ENCODE data around the gene SORBS2.
"Not testable (repeated sequence)": the region's sequence is repeated elsewhere in the genome, so short reads cannot be mapped to it uniquely, and the experiment has no call there.

Gene SORBS2

DNA sequence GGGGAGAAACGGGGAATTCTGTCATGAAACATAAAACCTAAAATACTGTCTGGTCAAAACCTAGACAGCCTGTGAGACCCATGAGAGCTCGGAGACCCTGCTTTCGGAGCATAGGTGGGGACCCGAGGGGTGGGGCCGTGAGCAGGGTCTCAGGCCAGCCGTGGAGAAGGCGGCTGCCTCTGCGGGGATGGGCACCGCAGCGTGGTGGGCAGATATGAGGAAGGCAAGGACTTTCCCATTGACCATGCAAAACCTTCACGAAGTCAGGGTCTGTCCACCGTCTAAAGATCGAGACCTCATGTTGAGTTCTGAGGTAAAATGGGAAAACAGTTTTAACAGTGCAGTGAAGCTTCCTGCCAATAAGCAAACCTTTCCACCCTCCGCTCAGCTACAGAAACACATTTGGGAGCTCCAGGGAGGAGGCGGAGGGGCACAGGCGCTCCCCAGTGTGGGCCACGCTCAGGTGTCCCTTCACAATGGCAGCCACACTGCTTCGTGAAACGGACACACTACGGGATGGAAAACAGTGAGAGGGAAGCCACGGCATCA is 74.4 kb downstream of the SORBS2 start:
- DNase-seq (ENCODE audit: low read depth, low spot score) = no peak

- no peak for DNase-seq (ENCODE audit: low read depth, low spot score)
Measured at GRCh38 chr4:185736882-185737281, 75.1 kb downstream of the SORBS2 start.

- no peak for DNase-seq (ENCODE audit: low read depth, low spot score)
Measured at GRCh38 chr4:185735866-185736400, 76.1 kb downstream of the SORBS2 start.

GRCh38 chr4:185734930-185735329 is 77.1 kb downstream of the SORBS2 start:
- DNase-seq (ENCODE audit: low read depth, low spot score) = no peak

GRCh38 chr4:185734214-185734613 is 77.8 kb downstream of the SORBS2 start:
- no peak for DNase-seq (ENCODE audit: low read depth, low spot score)

DNA sequence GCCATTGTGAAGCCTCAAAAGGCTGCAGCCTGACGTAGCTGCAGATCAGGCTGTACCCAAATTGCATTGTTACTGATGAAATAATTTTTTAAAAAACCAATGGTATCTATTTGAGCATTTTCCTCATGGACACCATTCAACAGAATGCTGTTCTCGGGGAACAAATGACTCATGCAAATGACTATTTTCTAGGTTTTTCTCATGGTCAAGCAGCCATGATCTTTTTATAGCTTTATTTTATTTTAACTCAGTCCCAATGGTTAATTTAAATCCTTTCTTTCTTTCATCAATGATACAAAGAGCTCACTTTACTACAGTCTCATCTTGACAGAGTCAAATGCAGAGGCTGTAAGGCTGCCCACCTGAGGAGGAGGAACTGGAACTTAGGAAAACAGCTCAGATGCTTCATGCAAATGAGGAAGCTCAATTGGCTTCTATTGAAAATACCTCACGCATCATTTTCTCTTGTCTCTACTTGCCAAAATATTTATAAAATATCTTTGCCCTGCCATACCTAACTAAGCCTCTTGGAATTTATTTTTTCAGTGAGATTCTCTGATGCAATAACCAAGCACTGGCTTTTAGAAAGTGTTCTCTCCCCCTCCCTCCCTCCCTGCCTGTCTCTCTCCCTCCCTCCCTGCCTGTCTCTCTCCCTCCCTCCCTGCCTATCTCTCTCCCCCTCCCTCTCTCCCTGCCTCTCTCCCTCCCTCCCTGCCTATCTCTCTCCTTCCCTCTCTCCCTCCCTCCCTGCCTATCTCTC is 81.0 kb downstream of the SORBS2 start:
- no peak for DNase-seq (ENCODE audit: low read depth, low spot score)

DNA sequence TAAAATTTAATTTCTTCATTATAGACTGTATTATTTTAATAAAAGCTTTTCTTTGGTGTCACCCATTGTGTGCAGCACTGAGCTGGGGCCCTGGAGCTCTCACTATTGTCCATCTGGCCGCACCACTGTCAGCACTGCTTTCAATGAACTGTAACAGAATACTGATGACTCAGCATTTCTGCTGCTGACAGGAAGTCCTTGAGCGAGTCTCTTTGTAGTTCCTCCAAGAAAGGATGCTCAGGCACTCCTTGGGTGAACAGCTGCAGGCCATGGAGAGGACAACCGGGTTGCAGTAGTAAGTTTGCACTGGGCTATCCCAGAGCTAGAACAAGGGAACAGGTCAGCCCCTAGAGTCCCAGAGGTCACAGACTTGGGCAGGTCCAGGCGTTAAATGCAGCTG is 81.6 kb downstream of the SORBS2 start:
- DNase-seq (ENCODE audit: low read depth, low spot score) = peak; percentile 54

DNA sequence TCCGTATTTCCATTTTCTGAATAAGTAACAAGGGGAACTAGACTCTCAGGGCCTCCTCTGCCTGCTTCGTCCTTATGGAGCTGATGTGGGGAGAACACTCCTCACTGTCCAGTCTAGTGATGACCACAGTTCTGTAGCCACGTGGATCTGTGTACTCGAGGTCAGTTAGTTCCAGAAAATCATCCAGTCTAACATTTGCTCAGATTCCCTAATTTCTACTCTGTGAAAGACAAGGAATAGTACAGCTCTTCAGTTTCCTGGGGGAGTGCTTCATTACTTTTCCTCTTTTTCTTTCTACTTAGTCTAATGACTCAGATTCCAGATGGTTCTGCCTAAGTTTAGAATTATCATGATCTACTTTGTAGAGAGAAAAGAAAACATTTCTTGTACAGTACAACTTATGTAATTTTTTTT is 82.6 kb downstream of the SORBS2 start:
- DNase-seq (ENCODE audit: low read depth, low spot score) = no peak

GRCh38 chr4:185728893-185729292 is 83.1 kb downstream of the SORBS2 start:
- no peak for DNase-seq (ENCODE audit: low read depth, low spot score)

- DNase-seq (ENCODE audit: low read depth, low spot score) = no peak
Measured at GRCh38 chr4:185726931-185727330, 85.1 kb downstream of the SORBS2 start.

DNA sequence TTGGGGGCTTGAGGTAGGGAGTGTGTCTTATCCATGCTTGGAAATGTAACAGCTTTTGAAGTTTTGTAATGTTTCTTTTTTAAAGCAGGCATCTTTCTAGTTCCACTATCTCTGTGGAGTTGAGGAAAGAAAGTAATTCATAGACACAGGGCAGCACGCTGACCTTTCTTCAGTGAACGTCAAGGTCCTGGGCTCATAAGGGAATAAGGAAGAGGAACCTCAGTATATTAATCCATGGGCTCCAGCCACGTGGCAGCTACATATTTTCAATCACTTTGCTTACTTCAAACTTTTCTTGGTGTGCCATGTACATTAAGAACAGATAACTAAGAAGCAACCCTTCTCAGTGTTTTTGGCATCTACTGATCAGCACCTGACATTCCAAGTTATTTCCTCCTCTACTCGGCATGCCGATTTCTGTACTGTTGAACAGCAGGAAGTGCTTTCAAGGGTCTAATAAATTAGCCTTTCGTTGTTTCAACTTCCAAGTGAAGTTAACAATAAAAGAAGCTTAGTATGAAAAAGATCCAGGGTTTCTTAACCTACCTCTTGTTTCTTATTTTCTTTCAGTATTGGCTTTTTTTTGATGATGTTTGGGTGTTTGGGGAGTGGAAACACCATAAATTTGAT is 88.2 kb downstream of the SORBS2 start:
- DNase-seq (ENCODE audit: low read depth, low spot score) = no peak

GRCh38 chr4:185722029-185722316 is 90.0 kb downstream of the SORBS2 start:
- no peak for DNase-seq (ENCODE audit: low read depth, low spot score)

DNA sequence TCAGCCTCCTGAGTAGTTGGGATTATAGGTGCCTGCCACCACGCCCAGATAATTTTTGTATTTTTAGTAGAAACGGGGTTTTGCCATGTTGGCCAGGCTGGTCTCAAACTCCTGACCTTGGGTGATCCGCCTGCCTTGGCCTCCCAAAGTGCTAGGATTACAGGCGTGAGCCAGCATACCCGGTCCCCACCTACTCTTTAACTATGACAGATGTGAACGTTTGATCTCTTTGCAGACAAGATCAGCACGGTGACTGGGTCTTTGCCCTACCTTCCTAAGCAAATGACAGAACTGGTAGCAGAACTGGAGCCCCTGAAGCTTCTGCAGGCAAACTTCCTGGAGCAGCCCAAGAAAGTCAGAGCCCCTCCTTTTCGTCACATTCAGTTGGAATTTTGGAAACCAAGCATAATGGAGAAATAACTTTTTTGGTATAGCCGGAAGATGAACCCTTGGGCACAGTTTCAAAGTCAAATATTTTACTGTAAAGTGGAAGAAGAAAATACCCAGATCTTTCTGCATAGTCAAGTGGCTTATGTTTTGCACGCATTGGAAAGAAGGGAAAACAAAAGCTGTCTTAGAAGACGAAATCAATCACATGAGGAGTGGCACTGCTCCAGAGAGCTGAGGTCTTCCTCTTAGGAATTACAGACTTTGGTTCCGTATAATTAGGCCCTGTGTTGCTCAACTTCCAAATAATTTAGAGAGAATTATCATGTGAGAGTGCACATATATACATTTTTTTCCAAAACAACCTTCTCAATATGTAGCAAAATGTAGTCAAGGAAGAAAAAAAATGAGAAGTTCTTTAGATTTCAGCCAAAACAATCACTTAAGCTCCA is 90.6 kb downstream of the SORBS2 start:
- DNase-seq (ENCODE audit: low read depth, low spot score) = no peak

- DNase-seq (ENCODE audit: low read depth, low spot score) = no peak
Measured at GRCh38 chr4:185719500-185719858, 92.5 kb downstream of the SORBS2 start.

DNA sequence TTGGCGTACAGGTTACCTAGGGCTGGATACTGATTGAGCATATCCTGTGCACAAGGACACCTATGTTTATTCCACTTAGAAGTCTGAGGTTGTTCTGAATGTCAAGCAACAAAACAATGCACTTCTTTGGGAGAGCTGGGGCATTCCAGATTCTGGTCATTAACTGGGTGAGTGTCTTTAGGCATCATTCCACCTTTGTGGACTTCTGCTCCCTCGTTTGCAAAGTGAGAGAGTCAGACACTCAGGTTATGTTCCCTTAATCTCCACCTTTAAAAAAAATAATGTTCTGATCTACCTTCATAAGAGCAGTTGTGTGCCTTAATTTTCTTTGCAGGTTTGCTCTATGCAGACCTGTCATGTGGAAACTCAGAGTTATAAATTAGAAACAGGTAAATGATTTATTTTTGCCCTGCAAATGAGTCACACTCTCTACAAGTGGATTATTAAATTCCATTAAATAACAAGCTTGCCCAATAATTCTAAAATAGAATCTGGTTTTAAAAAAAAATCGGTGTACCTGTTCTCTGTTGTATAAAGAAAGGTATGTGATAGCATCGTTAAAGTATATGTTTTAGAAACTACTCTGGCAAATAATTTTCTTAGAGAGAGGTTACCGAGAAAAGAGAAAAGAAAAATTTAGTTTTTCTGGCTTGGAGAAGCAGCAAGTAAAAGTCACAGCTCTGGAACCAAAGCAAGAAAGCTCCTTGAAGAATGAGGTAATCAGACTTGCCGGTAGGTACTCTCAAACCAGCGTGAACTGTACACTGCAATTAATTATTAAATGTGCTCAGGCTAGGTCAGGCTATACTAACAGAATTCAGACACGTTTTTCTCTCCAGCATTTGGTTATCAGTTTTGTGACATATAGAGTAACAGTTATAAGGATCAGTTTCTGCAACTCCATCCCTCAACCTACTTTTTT is 93.2 kb downstream of the SORBS2 start:
- DNase-seq (ENCODE audit: low read depth, low spot score) = no peak

DNA sequence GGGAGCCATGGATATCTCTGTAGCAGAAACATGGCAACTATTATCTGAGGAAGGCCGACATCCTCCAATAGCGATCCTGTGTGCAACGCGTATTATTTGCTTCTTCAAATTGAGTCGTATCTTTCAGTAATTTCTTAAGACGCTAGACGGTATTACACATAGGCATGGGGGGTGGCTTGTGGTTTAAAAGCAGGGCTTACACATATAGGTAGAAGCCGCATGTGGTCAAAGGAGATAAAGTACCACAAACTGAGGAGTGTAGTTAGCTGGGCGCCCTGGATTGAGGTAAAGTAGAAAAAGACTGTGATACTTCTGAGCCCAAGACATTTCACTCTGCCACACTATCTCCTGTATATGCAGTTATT is 94.6 kb downstream of the SORBS2 start:
- no peak for DNase-seq (ENCODE audit: low read depth, low spot score)

DNA sequence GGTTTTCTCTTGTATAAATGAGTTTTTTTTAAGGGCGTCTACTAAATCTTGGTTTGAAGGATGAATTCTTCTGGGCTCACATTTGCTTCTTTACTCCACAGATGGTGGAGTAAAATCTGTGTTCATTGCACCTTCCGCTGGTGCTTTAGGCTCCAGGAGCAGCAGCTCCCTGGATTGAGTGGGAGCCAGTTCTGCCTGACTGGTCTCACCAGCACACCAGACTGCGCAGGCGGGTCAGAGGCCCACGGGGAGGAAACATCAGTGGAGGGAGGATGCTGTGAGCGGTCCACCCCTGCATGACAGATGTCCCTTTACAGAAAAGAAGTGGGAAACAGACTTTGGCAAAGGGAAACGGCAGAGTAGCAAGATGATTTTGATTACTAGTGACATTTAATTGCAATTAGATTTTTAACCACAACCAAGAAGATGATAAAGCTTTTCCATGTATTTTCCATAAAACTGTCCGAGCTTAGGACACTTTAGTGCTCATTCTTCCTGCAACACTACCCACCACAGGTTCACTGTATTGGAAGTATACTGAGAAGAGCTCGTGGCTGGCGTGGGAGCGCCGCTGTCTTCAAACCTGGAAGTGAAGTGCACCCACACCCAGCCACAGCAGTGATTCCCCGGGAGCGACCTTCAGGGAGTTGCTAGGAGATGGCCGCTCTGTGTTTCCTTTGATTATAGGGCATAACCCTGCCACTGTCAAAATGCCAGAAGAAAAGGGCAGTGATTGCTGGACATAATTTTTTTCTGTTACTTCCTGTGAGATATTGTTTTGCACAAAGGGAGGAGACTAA is 95.2 kb downstream of the SORBS2 start:
- no peak for DNase-seq (ENCODE audit: low read depth, low spot score)

DNA sequence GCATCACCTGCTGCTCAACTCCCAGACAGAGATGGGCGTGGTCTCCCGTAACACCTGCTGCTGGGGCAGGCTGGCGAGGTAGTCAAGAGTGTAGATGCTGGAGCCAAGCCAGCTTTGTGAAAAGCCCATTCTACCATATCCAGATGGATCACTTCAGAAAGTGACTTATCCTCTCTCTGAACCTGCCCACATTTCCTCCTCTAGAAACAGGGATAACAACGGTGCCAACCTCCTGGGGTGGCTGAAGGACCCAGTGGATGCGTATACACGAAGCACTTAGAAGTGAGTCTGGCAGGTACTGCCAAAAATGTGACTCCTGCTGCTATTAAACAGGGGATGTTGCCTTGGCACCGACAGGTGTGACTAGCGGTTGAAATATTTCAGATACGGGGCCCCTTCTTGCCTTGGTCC is 95.8 kb downstream of the SORBS2 start:
- no peak for DNase-seq (ENCODE audit: low read depth, low spot score)

GRCh38 chr4:185714524-185714923 is 97.5 kb downstream of the SORBS2 start:
- DNase-seq (ENCODE audit: low read depth, low spot score) = not testable (repeated sequence)

DNA sequence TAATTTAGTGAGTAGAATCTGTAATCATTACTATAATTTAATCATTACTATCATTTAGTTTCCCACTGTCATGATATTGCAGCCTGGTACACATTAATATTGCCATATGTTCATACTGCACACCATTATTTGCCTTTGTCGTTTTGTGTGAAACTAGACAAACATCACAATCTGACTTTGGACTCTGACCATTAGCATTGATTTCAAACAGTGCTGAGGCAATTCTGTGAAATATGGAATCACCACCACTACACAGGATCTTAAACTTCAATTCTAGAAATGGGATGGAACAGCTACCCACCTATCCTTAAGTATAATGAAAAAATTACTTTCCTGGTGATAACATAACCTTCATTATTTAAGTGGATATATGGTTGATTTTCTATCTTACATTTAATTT is 98.3 kb downstream of the SORBS2 start:
- DNase-seq (ENCODE audit: low read depth, low spot score) = no peak

All from ELF-1 (cell line).